ENCODE data around the gene RIPOR1.

DNA sequence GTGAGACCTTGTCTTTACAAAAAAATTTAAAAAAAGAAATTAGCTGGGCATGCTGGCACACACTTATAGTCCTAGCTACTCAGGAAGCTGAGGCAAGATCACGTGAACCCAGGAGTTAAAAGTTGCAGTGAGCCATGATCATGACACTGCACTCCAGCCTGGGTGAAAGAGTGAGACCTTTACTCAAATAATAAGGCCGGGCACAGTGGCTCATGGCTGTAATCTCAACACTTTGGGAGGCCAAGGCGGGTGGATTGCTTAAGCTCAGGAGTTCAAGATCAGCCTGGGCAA, 11.5 kb upstream of the RIPOR1 start:
- TF ChIP-seq SPI1 (IDR thresholded peaks at IDR 0.05; ENCODE audit: low read depth, low read length), result no peak
- TF ChIP-seq POLR2AphosphoS5 (IDR thresholded peaks at IDR 0.05; ENCODE audit: low read depth, low read length), result no peak
- no peak for TF ChIP-seq POLR2A (IDR thresholded peaks at IDR 0.05; ENCODE audit: low read depth, low read length)
